ENCODE results near the gene ITGBL1.

DNA sequence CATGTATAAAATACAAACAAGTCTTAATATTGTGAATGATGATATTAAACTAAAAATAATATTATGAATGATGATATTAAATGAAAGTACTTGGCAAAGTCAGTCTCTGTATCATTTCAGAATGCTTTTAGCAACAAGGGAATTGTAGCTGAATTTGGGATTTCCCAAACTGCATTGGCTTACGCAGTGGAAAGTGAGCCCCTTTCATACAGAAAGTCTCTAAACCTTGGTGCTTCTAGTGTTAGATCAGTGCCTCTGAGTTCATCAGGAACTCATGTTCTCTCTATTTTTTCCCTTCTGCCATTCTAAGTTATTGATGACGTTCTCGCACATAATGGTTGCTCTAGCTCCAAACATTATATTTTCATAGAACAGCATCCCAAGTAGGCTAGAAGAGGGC, 300.0 kb downstream of the ITGBL1 start:
- TF ChIP-seq, protein P1, sequence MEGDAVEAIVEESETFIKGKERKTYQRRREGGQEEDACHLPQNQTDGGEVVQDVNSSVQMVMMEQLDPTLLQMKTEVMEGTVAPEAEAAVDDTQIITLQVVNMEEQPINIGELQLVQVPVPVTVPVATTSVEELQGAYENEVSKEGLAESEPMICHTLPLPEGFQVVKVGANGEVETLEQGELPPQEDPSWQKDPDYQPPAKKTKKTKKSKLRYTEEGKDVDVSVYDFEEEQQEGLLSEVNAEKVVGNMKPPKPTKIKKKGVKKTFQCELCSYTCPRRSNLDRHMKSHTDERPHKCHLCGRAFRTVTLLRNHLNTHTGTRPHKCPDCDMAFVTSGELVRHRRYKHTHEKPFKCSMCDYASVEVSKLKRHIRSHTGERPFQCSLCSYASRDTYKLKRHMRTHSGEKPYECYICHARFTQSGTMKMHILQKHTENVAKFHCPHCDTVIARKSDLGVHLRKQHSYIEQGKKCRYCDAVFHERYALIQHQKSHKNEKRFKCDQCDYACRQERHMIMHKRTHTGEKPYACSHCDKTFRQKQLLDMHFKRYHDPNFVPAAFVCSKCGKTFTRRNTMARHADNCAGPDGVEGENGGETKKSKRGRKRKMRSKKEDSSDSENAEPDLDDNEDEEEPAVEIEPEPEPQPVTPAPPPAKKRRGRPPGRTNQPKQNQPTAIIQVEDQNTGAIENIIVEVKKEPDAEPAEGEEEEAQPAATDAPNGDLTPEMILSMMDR (IDR thresholded peaks at IDR 0.05; ENCODE audit: extremely low read depth in 1 of 2, insufficient read depth in 1 of 2, low read depth in 1 of 2, low read length in 2 of 2) = no peak
- TF ChIP-seq POLR2A (IDR thresholded peaks at IDR 0.05; ENCODE audit: low read depth, low read length) (no peak), POLR2AphosphoS5 (IDR thresholded peaks at IDR 0.05; ENCODE audit: insufficient read depth, low read depth, low read length) (no peak), JUN (IDR thresholded peaks at IDR 0.05; ENCODE audit: borderline replicate concordance, insufficient read depth, insufficient read length, low read depth) (no peak), EZH2 (IDR thresholded peaks at IDR 0.05; ENCODE audit: borderline replicate concordance, low read depth, low read length, severe bottlenecking) (no peak), MYC (IDR thresholded peaks at IDR 0.05; ENCODE audit: low read depth, low read length) (no peak), GATA2 (IDR thresholded peaks at IDR 0.05; ENCODE audit: insufficient read depth, insufficient read length, low read depth, low read length) (no peak)
- TF ChIP-seq, protein P2, sequence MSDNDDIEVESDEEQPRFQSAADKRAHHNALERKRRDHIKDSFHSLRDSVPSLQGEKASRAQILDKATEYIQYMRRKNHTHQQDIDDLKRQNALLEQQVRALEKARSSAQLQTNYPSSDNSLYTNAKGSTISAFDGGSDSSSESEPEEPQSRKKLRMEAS (IDR thresholded peaks at IDR 0.05; ENCODE audit: insufficient read depth, insufficient read length) = no peak

All from endothelial cell of umbilical vein (primary cell).